Adipose tissue (tissue), 3 donors: ENCODE measurements around the gene TUBB8. TPM values are rescaled to one million over a fixed set of nuclear protein-coding genes. Genes with fewer than 3 reads are reported as not detected.
"Not testable (repeated sequence)": the region's sequence is repeated elsewhere in the genome, so short reads cannot be mapped to it uniquely, and the experiment has no call there.

ENCODE experiments used
- H3K27ac ChIP-seq: one replicate; pipeline ENCODE4 v1.5.1; 2013; ENCODE audit warnings: low read depth, low read length
- WGBS, 3 donors: extraction: QIAGEN DNeasy Blood & Tissue Kit; methylation state at CpG; one replicate each; pipeline ENCODE4 v1.1.7; 2013; 5-methylcytosine and 5-hydroxymethylcytosine counted together
- polyA plus RNA-seq, 3 donors: library from polyadenylated mRNA; stranded (reverse); fragments of 200-250 nt; gene quantifications; one replicate each; pipeline ENCODE4 v1.2.3, GENCODE V29; 2013
- donor health status: healthy with polysubstance abuse.
- donor health status: Bipolar disorder and iron deficiency.
- donor health status: healthy.

Gene TUBB8
- polyA plus RNA-seq, result under 1 TPM in 1 of 3 donors, not detected in 2; 0.17 TPM

GRCh38 chr10:48996-49395 lies at the start of gene TUBB8:
TSS of gene TUBB8 (minus strand) at chr10:49296. CDS start at chr10:49238, 58 bp downstream.
- WGBS, 3 donors, result 58 to 79% (median 64%) methylated on average over 23 to 34 of the region's 34 CpGs
- H3K27ac ChIP-seq, result no peak within 1 kb of the TSS

- WGBS, 3 donors, result 12 to 33% (median 13%) methylated on average over 1 of the region's 1 CpG
Observed at GRCh38 chr10:96466-96865, 47.4 kb upstream of the TUBB8 start.

GRCh38 chr10:95356-96115 lies 46.4 kb upstream of the TUBB8 start:
- H3K27ac ChIP-seq, result no peak overlapping the region
- WGBS, 3 donors, result 64 to 76% (median 69%) methylated on average over 2 of the region's 2 CpGs

More at GRCh38 chr10:96466-96865, 47.4 kb upstream of the TUBB8 start:
- H3K27ac ChIP-seq, result no peak overlapping the region

GRCh38 chr10:94613-95012 lies 45.5 kb upstream of the TUBB8 start:
- WGBS, 3 donors, result 17 to 60% (median 33%) methylated on average over 1 of the region's 1 CpG

GRCh38 chr10:92846-93245 lies 43.8 kb upstream of the TUBB8 start:
- no peak overlapping the region for H3K27ac ChIP-seq
- WGBS, 3 donors, result 22 to 95% (median 81%) methylated on average over 2 of the region's 2 CpGs

More at GRCh38 chr10:94613-95012, 45.5 kb upstream of the TUBB8 start:
- H3K27ac ChIP-seq, result no peak overlapping the region

GRCh38 chr10:92153-92552 lies 43.1 kb upstream of the TUBB8 start:
- H3K27ac ChIP-seq, result no peak overlapping the region

GRCh38 chr10:91313-91712 lies 42.2 kb upstream of the TUBB8 start:
- no peak overlapping the region for H3K27ac ChIP-seq

More at GRCh38 chr10:92153-92552, 43.1 kb upstream of the TUBB8 start:
- 21 to 84% (median 81%) methylated on average over 4 of the region's 4 CpGs for WGBS, 3 donors

GRCh38 chr10:90161-90560 lies 41.1 kb upstream of the TUBB8 start:
- 30 to 96% (median 95%) methylated on average over 1 of the region's 1 CpG for WGBS, 3 donors
- no peak overlapping the region for H3K27ac ChIP-seq

More at GRCh38 chr10:91313-91712, 42.2 kb upstream of the TUBB8 start:
- WGBS, 3 donors, result 76 to 89% (median 88%) methylated on average over 8 of the region's 8 CpGs

GRCh38 chr10:89248-89647 lies 40.2 kb upstream of the TUBB8 start:
- H3K27ac ChIP-seq, result no peak overlapping the region
- WGBS, 3 donors, result 57 to 90% (median 85%) methylated on average over 2 of the region's 2 CpGs

- 33 to 65% (median 61%) methylated on average over 4 of the region's 4 CpGs for WGBS, 3 donors
- no peak overlapping the region for H3K27ac ChIP-seq
Observed at GRCh38 chr10:88253-88652, 39.2 kb upstream of the TUBB8 start.

GRCh38 chr10:87177-88080 lies 38.3 kb upstream of the TUBB8 start:
- 62 to 72% (median 65%) methylated on average over 16 to 19 of the region's 19 CpGs for WGBS, 3 donors
- H3K27ac ChIP-seq, result no peak overlapping the region

- no peak overlapping the region for H3K27ac ChIP-seq
- WGBS, 3 donors, result 84 to 89% (median 87%) methylated on average over 10 of the region's 10 CpGs
Observed at GRCh38 chr10:86031-86430, 36.9 kb upstream of the TUBB8 start.

- 74 to 80% (median 75%) methylated on average over 8 of the region's 8 CpGs for WGBS, 3 donors
Observed at GRCh38 chr10:85044-85443, 35.9 kb upstream of the TUBB8 start.

GRCh38 chr10:83930-84530 lies 34.9 kb upstream of the TUBB8 start:
- 86 to 89% (median 86%) methylated on average over 9 of the region's 9 CpGs for WGBS, 3 donors
- H3K27ac ChIP-seq, result no peak overlapping the region

More at GRCh38 chr10:85044-85443, 35.9 kb upstream of the TUBB8 start:
- no peak overlapping the region for H3K27ac ChIP-seq

- no peak overlapping the region for H3K27ac ChIP-seq
- 63 to 83% (median 82%) methylated on average over 7 of the region's 7 CpGs for WGBS, 3 donors
Observed at GRCh38 chr10:80477-81105, 31.5 kb upstream of the TUBB8 start.

- 82 to 85% (median 83%) methylated on average over 4 of the region's 4 CpGs for WGBS, 3 donors
- no peak overlapping the region for H3K27ac ChIP-seq
Observed at GRCh38 chr10:79532-80215, 30.6 kb upstream of the TUBB8 start.

- no peak overlapping the region for H3K27ac ChIP-seq
- 90 to 94% (median 93%) methylated on average over 12 of the region's 12 CpGs for WGBS, 3 donors
Observed at GRCh38 chr10:78556-78955, 29.5 kb upstream of the TUBB8 start.

- 31 to 38% (median 32%) methylated on average over 17 of the region's 17 CpGs for WGBS, 3 donors
- H3K27ac ChIP-seq, result not testable (repeated sequence)
Observed at GRCh38 chr10:74266-74621, 25.1 kb upstream of the TUBB8 start.
